Natural killer cell (primary cell): ENCODE measurements around the gene PPP4R1. TPM values are rescaled to one million over a fixed set of nuclear protein-coding genes. Genes with fewer than 3 reads are reported as not detected.

Experiments used
- ATAC-seq, 3 donors: fragments of 150-1000 bp in 2 of 3; fragments of 200-7000 bp in 1 of 3; cut with Tn5 transposase; 1 replicate in 1 of 3; 2 replicates in 2 of 3; pipeline ENCODE4 v1.10.0; 2021; ENCODE audit warnings: mild to moderate bottlenecking in 2 of 3, moderate library complexity in 2 of 3
- DNase-seq, 2 donors: peaks; one replicate each; pipeline versions ENCODE4 v3.0.0 to v3.0.0-alpha.2; 2013 to 2021; ENCODE audit warnings: mixed read lengths in 1 of 2
- H3K27ac ChIP-seq: one replicate; pipeline ENCODE4 v1.5.1; 2013; ENCODE audit warnings: mild to moderate bottlenecking, low read length
- H3K27me3 ChIP-seq: one replicate; pipeline ENCODE4 v1.6.1; 2013; ENCODE audit warnings: low read length; ENCODE audit not compliant: control insufficient read depth, insufficient read depth
- H3K36me3 ChIP-seq: one replicate; pipeline ENCODE4 v1.6.1; 2013; ENCODE audit warnings: low read length; ENCODE audit not compliant: control insufficient read depth, insufficient read depth
- H3K4me1 ChIP-seq: one replicate; pipeline ENCODE4 v1.6.1; 2013; ENCODE audit warnings: low read length; ENCODE audit not compliant: control insufficient read depth, insufficient read depth
- H3K4me3 ChIP-seq: one replicate; pipeline ENCODE4 v1.5.1; 2013; ENCODE audit warnings: low read length
- H3K9me3 ChIP-seq: one replicate; pipeline ENCODE4 v1.6.1; 2013; ENCODE audit warnings: low read length; ENCODE audit not compliant: control insufficient read depth, insufficient read depth
- H3K27ac Mint-ChIP-seq, 2 donors: one replicate each; pipeline ENCODE4 v1.8.0; 2022; ENCODE audit warnings: mild to moderate bottlenecking in 2 of 2, mixed read lengths in 2 of 2, moderate library complexity in 1 of 2
- H3K27me3 Mint-ChIP-seq, 2 donors: one replicate each; pipeline ENCODE4 v1.8.0; 2022; ENCODE audit warnings: low read depth in 2 of 2, mixed read lengths in 2 of 2
- H3K36me3 Mint-ChIP-seq: one replicate; pipeline ENCODE4 v1.8.0; 2022; ENCODE audit warnings: mixed read lengths
- H3K4me1 Mint-ChIP-seq, 2 donors: one replicate each; pipeline ENCODE4 v1.8.0; 2022; ENCODE audit warnings: mixed read lengths in 2 of 2
- H3K4me3 Mint-ChIP-seq: one replicate; pipeline ENCODE4 v1.8.0; 2022; ENCODE audit warnings: mild to moderate bottlenecking, moderate library complexity, mixed read lengths
- H3K9me3 Mint-ChIP-seq, 2 donors: one replicate each; pipeline ENCODE4 v1.8.0; 2022; ENCODE audit warnings: mixed read lengths in 2 of 2
- WGBS: methylation state at CpG from one replicate; pipeline ENCODE4 v1.1.7; 2013; ENCODE audit warnings: missing lambda C conversion rate; ENCODE audit not compliant: insufficient coverage; 5-methylcytosine and 5-hydroxymethylcytosine counted together
- intact Hi-C: fragments of 100-400 bp; cut with micrococcal nuclease; formaldehyde crosslinking; loops from one replicate; pipeline ENCODE4 v1.14.2; 2022
- total RNA-seq, 4 donors: library from RNA; stranded (reverse); fragments of 120-200 nt in 1 of 4; gene quantifications; one replicate each; pipeline versions ENCODE4 v1.2.3 to v1.2.4, GENCODE V29; 2013 to 2022
- TF ChIP-seq, protein P1 (sequence below): fragments of 200-600 bp; IDR thresholded peaks from one replicate; pipeline ENCODE4 v1.8.0; 2022; ENCODE audit warnings: antibody characterized with exemption

The PPP4R1 gene
- total RNA-seq, 3 donors from 2014 or later (not counting 1 experiment from before 2014, with no cell fraction given) = 60.5 to 108 (median 72.6) TPM

DNA sequence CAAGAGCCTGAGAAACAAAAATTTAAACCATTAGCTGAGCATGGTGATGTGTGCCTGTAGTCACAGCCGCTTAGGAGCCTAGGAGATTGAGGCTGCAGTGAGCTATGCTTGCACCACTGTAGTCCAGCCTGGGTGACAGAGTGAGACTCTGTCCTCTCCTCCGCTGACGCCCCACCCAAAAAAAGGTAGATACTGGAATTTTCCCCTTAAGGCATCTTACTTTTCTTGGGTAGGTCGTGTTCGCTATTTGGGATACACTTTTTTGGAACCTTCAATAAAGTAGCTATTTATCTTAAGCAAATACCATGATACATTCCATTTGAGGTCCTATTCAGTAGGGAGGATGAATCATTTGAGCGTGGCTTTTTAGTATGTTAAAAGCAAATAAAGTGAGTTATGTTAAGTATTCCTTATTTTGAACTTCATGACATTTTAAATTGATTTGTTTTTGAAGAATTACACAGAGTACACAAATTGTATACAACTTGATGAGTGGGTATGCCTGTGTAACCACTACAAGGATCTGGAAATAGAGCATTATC lies 100.3 kb downstream of the PPP4R1 start:
- ATAC-seq (no peak), DNase-seq (no peak)
- Histone ChIP-seq H3K9me3 (no peaks in the 10 kb centered on the region), H3K36me3 (peaks cover 17% of the 10 kb centered on the region), H3K4me1 (no peaks in the 10 kb centered on the region), H3K27ac (no peak overlapping the region), H3K4me3 (no peak overlapping the region), H3K27me3 (no peaks in the 10 kb centered on the region)
- H3K9me3 Mint-ChIP-seq = no peaks in the 10 kb centered on the region
- H3K36me3 Mint-ChIP-seq = peaks cover 8% of the 10 kb centered on the region
- 98% methylated on average over 4 of the region's 6 CpGs for WGBS
- H3K4me1 Mint-ChIP-seq = peaks cover 3 to 6% of the 10 kb centered on the region in 2 donors
- intact Hi-C loops = no loop called here
- TF ChIP-seq, protein P1, sequence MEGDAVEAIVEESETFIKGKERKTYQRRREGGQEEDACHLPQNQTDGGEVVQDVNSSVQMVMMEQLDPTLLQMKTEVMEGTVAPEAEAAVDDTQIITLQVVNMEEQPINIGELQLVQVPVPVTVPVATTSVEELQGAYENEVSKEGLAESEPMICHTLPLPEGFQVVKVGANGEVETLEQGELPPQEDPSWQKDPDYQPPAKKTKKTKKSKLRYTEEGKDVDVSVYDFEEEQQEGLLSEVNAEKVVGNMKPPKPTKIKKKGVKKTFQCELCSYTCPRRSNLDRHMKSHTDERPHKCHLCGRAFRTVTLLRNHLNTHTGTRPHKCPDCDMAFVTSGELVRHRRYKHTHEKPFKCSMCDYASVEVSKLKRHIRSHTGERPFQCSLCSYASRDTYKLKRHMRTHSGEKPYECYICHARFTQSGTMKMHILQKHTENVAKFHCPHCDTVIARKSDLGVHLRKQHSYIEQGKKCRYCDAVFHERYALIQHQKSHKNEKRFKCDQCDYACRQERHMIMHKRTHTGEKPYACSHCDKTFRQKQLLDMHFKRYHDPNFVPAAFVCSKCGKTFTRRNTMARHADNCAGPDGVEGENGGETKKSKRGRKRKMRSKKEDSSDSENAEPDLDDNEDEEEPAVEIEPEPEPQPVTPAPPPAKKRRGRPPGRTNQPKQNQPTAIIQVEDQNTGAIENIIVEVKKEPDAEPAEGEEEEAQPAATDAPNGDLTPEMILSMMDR = no peak
- H3K27me3 Mint-ChIP-seq = no peaks in the 10 kb centered on the region
- H3K4me3 Mint-ChIP-seq = no peak overlapping the region
- H3K27ac Mint-ChIP-seq = no peak overlapping the region

DNA sequence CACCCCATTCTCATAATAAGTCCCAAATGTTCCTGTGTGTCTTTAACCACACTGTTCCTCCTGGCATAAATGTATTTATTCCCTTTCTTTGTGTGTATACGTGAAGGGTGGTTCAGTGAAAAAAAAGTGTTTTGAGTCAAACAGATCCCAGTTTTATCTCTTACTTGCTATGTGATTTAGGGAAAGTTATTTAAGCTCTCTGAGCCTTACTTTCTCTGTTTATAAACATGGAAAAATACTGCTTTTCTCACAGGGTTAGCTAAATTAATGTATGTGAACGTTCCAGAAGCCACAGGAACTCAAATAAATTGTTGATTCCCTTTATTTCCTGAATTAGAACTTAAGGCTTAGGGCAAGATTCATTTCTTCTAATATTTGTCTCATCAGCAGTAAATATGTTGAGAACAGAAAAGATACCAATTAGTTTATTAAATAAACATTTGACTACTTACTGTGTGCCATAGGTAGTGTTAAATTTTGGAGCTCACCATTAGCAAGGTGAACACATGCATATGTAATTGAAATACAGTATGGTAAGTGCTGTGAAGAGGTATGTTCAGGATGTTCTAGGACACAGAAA lies 105.8 kb downstream of the PPP4R1 start:
- peaks cover 39 to 40% of the 10 kb centered on the region in 2 donors for H3K4me1 Mint-ChIP-seq
- H3K27ac Mint-ChIP-seq = peak overlapping the region; percentile 14 to 17

DNA sequence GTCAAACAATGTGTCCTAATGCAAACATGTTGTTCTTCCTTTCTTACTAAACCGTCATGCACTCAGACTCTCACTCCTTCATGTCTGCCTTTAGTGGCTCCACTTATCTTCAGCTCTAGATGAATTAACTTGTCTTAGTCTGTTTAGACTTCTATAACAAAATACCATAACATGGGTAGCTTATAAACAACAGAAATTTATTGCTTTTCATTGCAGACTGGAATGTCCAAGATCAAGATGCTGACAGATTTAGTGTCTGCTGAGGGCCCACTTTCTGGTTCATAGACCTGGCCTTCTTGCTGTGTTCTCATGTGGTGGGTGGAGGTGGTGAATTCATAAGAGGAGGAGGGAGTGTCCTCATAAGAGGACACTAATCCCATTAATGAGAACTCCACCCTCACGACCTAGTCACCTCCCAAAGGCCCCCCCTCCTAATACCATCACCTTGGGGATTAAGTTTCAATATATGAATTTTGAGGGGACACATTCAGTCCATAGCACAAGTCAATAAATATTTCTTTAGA lies 106.7 kb downstream of the PPP4R1 start:
- H3K4me1 Mint-ChIP-seq = peaks cover 39 to 40% of the 10 kb centered on the region in 2 donors
- ATAC-seq (no peak), DNase-seq (no peak)
- TF ChIP-seq, protein P1 = no peak
- Histone ChIP-seq H3K9me3 (peaks cover 9% of the 10 kb centered on the region), H3K36me3 (no peaks in the 10 kb centered on the region), H3K4me1 (no peaks in the 10 kb centered on the region), H3K27me3 (no peaks in the 10 kb centered on the region), H3K4me3 (no peak overlapping the region), H3K27ac (no peak overlapping the region)
- no peaks in the 10 kb centered on the region for H3K27me3 Mint-ChIP-seq
- 76% methylated on average over 1 of the region's 2 CpGs for WGBS
- H3K27ac Mint-ChIP-seq = peak overlapping the region; percentile 1 to 14
- H3K36me3 Mint-ChIP-seq = peaks cover 7% of the 10 kb centered on the region
- no peak overlapping the region for H3K4me3 Mint-ChIP-seq
- H3K9me3 Mint-ChIP-seq = peaks cover 2 to 5% of the 10 kb centered on the region in 2 donors
- intact Hi-C loops = no loop called here

More for the DNA sequence above, 105.8 kb downstream of the PPP4R1 start:
- Histone ChIP-seq H3K36me3 (no peaks in the 10 kb centered on the region), H3K4me1 (no peaks in the 10 kb centered on the region), H3K4me3 (no peak overlapping the region), H3K27ac (no peak overlapping the region), H3K9me3 (peaks cover under 1% of the 10 kb centered on the region), H3K27me3 (no peaks in the 10 kb centered on the region)
- H3K27me3 Mint-ChIP-seq = no peaks in the 10 kb centered on the region
- DNase-seq (no peak), ATAC-seq (no peak)
- no CpG with 5 or more reads among the region's 2 CpGs for WGBS
- TF ChIP-seq, protein P1 = no peak
- no peaks in the 10 kb centered on the region for H3K9me3 Mint-ChIP-seq
- intact Hi-C loops = no loop called here
- no peak overlapping the region for H3K4me3 Mint-ChIP-seq
- peaks cover under 1% of the 10 kb centered on the region for H3K36me3 Mint-ChIP-seq
